Vagina (tissue), 2 donors: ENCODE data around the gene UBR4. TPM values are rescaled to one million over a fixed set of nuclear protein-coding genes. Genes with fewer than 3 reads are reported as not detected.
A peak's percentile ranks its signal among the peaks of the same experiment; 100 is the strongest.

Experiments used
- DNase-seq, 2 donors: peaks; one replicate each; pipeline ENCODE4 v3.0.0-alpha.2; 2017; ENCODE audit errors: extremely low spot score in 2 of 2
- H3K27ac ChIP-seq: fragments of 200-600 bp; sonication (generic); one replicate; pipeline ENCODE4 v1.5.1; 2019
- H3K27me3 ChIP-seq: fragments of 200-600 bp; sonication (generic); one replicate; pipeline ENCODE4 v1.5.1; 2019
- H3K36me3 ChIP-seq, 2 donors: fragments of 200-600 bp; sonication (generic); one replicate each; pipeline ENCODE4 v1.5.1; 2017 to 2019
- H3K4me1 ChIP-seq: fragments of 200-600 bp; sonication (generic); one replicate; pipeline ENCODE4 v1.5.1; 2019
- H3K4me3 ChIP-seq, 2 donors: fragments of 200-600 bp; sonication (generic); 1 replicate in 1 of 2; 2 replicates in 1 of 2; pipeline ENCODE4 v1.5.1; 2016 to 2019
- H3K9me3 ChIP-seq: fragments of 200-600 bp; sonication (generic); one replicate; pipeline ENCODE4 v1.5.1; 2019
- POLR2A ChIP-seq, 2 donors: fragments of 450-650 bp; IDR thresholded peaks; one replicate each; pipeline ENCODE4 v1.6.1; 2017; ENCODE audit warnings: antibody characterized with exemption in 2 of 2, mild to moderate bottlenecking in 2 of 2, moderate library complexity in 2 of 2
- POLR2AphosphoS5 ChIP-seq, 2 donors: sonication (generic); formaldehyde crosslinking; IDR thresholded peaks; one replicate each; pipeline ENCODE4 v1.9.0; 2017; ENCODE audit warnings: antibody characterized with exemption in 2 of 2, mild to moderate bottlenecking in 2 of 2, low read depth in 1 of 2; ENCODE audit not compliant: insufficient read depth in 1 of 2
- intact Hi-C: fragments of 100-400 bp; cut with DNase I; formaldehyde crosslinking; loops from one replicate; pipeline ENCODE4 v1.15.1; 2023
- total RNA-seq: library from RNA; depleted of rRNA; stranded (reverse); fragments of >200 nt; gene quantifications from one replicate; pipeline ENCODE4 v1.2.3, GENCODE V29; 2016
- TF ChIP-seq, protein P1 (sequence below), 3 experiments: fragments of 450-650 bp in 2 of 3; fragments of 200-600 bp in 1 of 3; sonication (generic) in 1 of 3; IDR thresholded peaks; one replicate each; pipeline ENCODE4 v1.5.1; 2017 to 2019; ENCODE audit warnings: antibody characterized with exemption in 3 of 3, mild to moderate bottlenecking in 2 of 3, moderate library complexity in 2 of 3

UBR4 gene
- total RNA-seq, 1 donor from 2014 or later: 157 TPM

DNA sequence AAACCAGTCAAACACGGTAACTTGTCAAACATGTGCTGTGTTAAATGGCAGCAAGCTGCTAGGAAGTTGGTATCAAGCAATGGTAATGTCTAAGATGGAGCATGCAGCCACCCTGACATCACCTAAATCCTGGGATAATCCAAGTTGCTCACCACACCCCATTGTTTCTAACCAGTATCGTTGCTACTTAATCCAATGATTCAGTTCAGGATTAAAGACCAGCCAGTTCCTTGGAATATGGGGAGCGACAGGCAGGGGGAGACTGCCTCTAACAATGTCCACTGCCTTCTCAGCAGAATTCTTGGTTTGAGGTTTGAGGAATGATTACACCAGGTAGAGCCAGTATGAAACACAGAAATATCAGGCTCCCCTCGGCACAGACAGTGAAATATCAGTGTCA, 131.5 kb downstream of the UBR4 start:
- intact Hi-C loops: no loop called here
- peaks cover 0 to 63% of the 10 kb centered on the region in 2 donors for H3K36me3 ChIP-seq

DNA sequence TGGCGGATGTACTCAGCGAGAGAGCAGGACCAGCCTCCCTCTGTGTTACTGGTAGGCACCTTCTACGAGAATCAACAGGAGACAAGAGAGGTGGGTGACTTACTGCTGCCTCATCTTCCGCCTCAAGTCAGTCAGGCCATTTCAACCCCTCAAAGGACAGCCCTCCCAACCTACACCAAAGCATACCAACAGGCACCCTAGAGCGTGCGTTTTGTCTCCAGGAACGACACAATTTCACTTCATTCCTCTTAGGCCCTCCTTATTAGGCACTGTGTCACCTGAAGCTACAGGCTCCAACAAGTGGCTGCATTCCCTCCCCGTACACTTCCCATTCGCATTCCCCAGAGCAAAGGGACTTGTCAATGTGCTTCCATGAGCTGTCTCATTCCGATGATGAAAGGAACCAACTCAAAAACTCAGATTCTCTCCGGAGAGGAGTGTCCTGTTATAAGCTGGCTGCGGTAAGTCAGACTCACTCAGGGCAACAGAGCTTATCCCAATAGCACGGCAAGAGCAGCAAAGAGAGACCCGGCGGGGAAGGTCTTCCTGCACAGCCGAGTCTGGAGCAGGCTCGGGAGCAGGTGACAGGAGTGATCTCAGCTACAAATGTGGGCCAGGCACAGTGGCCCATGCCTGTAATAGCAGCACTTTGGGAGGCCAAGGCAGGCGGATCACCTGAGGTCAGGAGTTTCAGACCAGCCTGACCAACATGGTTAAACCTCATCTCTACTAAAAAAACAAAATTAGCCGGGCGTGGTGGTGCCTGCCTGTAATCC, 133.0 kb downstream of the UBR4 start:
- no peaks in the 10 kb centered on the region for H3K27me3 ChIP-seq
- DNase-seq: no peak
- intact Hi-C loops: no loop called here
- peaks cover 0 to 50% of the 10 kb centered on the region in 2 donors for H3K36me3 ChIP-seq
- no peak overlapping the region for H3K4me3 ChIP-seq
- peaks cover 70% of the 10 kb centered on the region for H3K4me1 ChIP-seq
- TF ChIP-seq POLR2AphosphoS5 (IDR thresholded peaks at IDR 0.05; ENCODE audit: insufficient read depth in 1 of 2, low read depth in 1 of 2) (no peak), POLR2A (IDR thresholded peaks at IDR 0.05) (no peak)
- TF ChIP-seq, protein P1, sequence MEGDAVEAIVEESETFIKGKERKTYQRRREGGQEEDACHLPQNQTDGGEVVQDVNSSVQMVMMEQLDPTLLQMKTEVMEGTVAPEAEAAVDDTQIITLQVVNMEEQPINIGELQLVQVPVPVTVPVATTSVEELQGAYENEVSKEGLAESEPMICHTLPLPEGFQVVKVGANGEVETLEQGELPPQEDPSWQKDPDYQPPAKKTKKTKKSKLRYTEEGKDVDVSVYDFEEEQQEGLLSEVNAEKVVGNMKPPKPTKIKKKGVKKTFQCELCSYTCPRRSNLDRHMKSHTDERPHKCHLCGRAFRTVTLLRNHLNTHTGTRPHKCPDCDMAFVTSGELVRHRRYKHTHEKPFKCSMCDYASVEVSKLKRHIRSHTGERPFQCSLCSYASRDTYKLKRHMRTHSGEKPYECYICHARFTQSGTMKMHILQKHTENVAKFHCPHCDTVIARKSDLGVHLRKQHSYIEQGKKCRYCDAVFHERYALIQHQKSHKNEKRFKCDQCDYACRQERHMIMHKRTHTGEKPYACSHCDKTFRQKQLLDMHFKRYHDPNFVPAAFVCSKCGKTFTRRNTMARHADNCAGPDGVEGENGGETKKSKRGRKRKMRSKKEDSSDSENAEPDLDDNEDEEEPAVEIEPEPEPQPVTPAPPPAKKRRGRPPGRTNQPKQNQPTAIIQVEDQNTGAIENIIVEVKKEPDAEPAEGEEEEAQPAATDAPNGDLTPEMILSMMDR (IDR thresholded peaks at IDR 0.05): no peak
- no peaks in the 10 kb centered on the region for H3K9me3 ChIP-seq
- H3K27ac ChIP-seq: peak overlapping the region; percentile 79

More for the DNA sequence above, 131.5 kb downstream of the UBR4 start:
- Histone ChIP-seq H3K4me1 (peaks cover 65% of the 10 kb centered on the region), H3K27me3 (no peaks in the 10 kb centered on the region), H3K4me3 (no peak overlapping the region), H3K9me3 (no peaks in the 10 kb centered on the region), H3K27ac (peak overlapping the region; percentile 47)
- DNase-seq: no peak
- TF ChIP-seq POLR2AphosphoS5 (IDR thresholded peaks at IDR 0.05; ENCODE audit: insufficient read depth in 1 of 2, low read depth in 1 of 2) (peak in 1 of 2 donors; percentile 52), POLR2A (IDR thresholded peaks at IDR 0.05) (no peak)

DNA sequence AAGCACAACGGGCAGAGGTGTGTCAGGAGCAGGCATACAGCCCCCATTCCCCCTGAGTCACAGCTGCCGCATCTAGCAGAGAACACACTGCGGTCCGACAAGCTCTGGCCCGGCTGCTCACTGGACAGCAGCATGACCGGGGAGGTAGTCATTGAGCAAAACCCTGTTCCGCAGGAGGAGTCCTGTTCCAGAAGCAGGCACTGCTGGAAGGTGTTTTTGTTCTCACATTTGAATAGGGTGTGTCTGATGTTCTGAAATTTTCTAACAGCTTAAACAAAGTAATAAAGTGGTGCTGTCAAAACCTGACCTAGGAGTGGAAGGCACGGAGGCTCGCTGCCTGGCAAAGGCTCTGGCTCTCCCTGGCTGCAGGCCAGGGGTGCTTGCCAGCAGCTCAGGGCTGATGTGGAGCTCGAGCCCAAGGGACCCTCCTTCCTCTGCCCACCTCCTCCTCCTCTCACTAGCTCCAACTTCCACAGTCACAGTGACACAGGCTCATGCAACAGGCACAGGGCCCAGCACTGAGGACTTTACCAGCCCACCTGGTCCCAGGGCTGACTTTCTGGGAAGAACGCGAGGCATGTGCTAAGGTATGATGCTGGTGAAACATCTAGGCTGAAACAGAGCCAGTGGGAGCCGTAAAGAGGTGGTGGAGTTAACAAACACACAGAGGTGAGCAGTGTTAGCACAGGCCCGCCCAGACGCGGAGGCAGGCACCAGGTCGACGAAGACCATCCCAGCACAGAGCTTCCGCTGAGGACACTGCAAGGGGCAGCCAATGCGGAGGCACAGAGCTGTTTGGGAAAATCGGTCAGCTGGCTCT, 135.0 kb downstream of the UBR4 start:
- Histone ChIP-seq H3K4me3 (no peak overlapping the region), H3K36me3 (peaks cover 0 to 50% of the 10 kb centered on the region in 2 donors), H3K27me3 (no peaks in the 10 kb centered on the region), H3K27ac (peak overlapping the region; percentile 79), H3K4me1 (peaks cover 57% of the 10 kb centered on the region), H3K9me3 (no peaks in the 10 kb centered on the region)
- intact Hi-C loops: no loop called here
- DNase-seq: no peak
- peak in 1 of 2 donors; percentile 3 for TF ChIP-seq POLR2A (IDR thresholded peaks at IDR 0.05)
- TF ChIP-seq POLR2AphosphoS5 (IDR thresholded peaks at IDR 0.05; ENCODE audit: insufficient read depth in 1 of 2, low read depth in 1 of 2): peak in 1 of 2 donors; percentile 55
- TF ChIP-seq, protein P1 (IDR thresholded peaks at IDR 0.05): no peak

DNA sequence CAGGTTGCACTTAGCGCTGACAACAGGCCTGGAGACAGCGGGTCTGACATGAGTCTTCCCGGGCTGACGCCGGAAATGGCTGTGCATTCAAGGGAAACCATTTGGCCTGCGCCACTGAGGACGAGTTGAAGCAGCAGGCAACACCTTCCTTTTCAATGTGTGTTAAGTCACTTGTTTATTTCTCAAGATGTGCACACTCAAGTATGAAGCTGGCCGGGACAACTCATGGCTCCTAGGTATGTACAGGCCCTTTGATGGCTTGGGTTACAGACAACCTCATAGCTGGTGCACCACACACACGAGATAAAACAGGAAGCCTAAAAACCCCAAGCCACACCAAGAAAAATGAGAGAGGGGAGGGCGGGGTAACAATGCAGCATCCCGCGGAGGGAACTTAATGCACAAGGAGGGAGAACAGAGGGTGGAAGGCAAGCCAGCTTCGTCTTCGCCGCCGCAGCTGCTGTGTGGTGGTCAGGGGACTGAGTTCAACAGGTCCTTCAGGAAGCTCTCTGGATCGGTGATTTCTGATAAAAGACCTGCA, 135.6 kb downstream of the UBR4 start:
- intact Hi-C loops: no loop called here
- Histone ChIP-seq H3K4me1 (peaks cover 52% of the 10 kb centered on the region), H3K27ac (peak overlapping the region; percentile 79), H3K36me3 (peaks cover 0 to 46% of the 10 kb centered on the region in 2 donors), H3K9me3 (no peaks in the 10 kb centered on the region), H3K27me3 (no peaks in the 10 kb centered on the region), H3K4me3 (no peak overlapping the region)
- no peak for TF ChIP-seq POLR2A (IDR thresholded peaks at IDR 0.05)
- TF ChIP-seq POLR2AphosphoS5 (IDR thresholded peaks at IDR 0.05; ENCODE audit: insufficient read depth in 1 of 2, low read depth in 1 of 2): no peak
- TF ChIP-seq, protein P1 (IDR thresholded peaks at IDR 0.05): no peak
- DNase-seq: no peak
